ENCODE measurements around the gene OPN1SW. TPM values are rescaled to one million over a fixed set of nuclear protein-coding genes. Genes with fewer than 3 reads are reported as not detected.

OPN1SW gene
- total and polyA plus RNA-seq, 9 of the 15 experiments (the other 6 are each of a cell fraction or from before 2014, with no cell fraction given), result 0.84 to 1.0 TPM; not detected in 7

DNA sequence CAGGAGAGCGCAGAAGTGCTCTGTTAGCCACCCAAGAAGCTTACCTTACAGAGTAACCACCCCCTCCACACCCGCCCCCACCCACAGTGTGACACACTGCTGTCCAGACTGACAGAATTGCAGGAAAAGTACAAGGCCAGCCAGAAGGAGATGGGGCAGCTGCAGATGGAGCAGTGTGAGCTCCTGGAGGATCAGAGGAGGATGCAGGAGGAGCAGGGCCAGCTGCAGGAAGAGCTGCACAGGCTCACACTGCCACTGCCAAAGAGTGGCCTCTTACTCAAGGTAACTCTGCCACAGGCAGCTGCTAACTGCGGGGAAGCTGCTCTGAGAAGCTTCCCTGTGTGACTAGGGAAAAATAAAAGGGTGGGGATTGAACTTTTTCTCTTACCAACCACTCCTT is 33.8 kb upstream of the OPN1SW start:
- Histone ChIP-seq H3K4me1 (replicated peaks in 1 of 2; ENCODE audit: control insufficient read depth in 2 of 2, insufficient read depth in 2 of 2, low read length in 2 of 2) (peaks cover 18 to 19% of the 10 kb centered on the region in 2 experiments; a peak in 4 of 5 replicates), H3K4me3 (no peak overlapping the region), H3K27me3 (ENCODE audit: control insufficient read depth in 2 of 2, insufficient read depth in 2 of 2, low read length in 2 of 2) (no peaks in the 10 kb centered on the region), H3K36me3 (ENCODE audit: control insufficient read depth, insufficient read depth, low read length) (peaks cover 68% of the 10 kb centered on the region), H3K79me2 (ENCODE audit: control insufficient read depth, insufficient read depth, low read length) (no peaks in the 10 kb centered on the region), H3K9me3 (replicated peaks; ENCODE audit: control insufficient read depth, insufficient read depth, low read depth, low read length) (no peaks in the 10 kb centered on the region), H3K27ac (ENCODE audit: extremely low read depth, low read depth, low read length) (no peak overlapping the region), H4K20me1 (replicated peaks; ENCODE audit: control insufficient read depth, insufficient read depth, low read length) (no peaks in the 10 kb centered on the region), H3K4me2 (ENCODE audit: insufficient read depth, low read length) (no peak overlapping the region), H3K9ac (ENCODE audit: insufficient read depth in 1 of 2, low read depth in 2 of 2, low read length in 2 of 2) (peak overlapping the region in 1 of 2 experiments; percentile 62; a peak in 1 of 4 replicates), H3K9me1 (ENCODE audit: control insufficient read depth, insufficient read depth, low read length) (peaks cover 6% of the 10 kb centered on the region), H2AFZ (ENCODE audit: low read depth, low read length) (no peak overlapping the region)
- 59% methylated on average over 3 of the region's 3 CpGs for WGBS (ENCODE audit: insufficient coverage, low coverage, missing lambda C conversion rate)
- no peak; the same call in none of the 3 replicates for ATAC-seq
- POLR2A ChIA-PET, result interaction anchor here (0.8 to 1.6 kb wide), 4 partner anchors 10 to 22 kb away, joined by 3 to 15 read pairs (median 4); no protein-coding TSS in a partner anchor
- no TSS peak for BruUV-seq (replicated peaks)
- no peak for TF ChIP-seq CHD4 (IDR thresholded peaks at IDR 0.05; ENCODE audit: insufficient read depth, insufficient replicate concordance, low read depth, low read length, poor library complexity, severe bottlenecking)
- peak; percentile 34; the same call in 1 of the 2 replicates for TF ChIP-seq EGR1 (conservative IDR thresholded peaks at IDR 0.05)
- DNase-seq (ENCODE audit: extremely low read depth in 1 of 4, low spot score in 3 of 4), result peak in 2 of 4 experiments; percentile 48 to 54
- in situ Hi-C loops (cut with MboI) (no loop called here), intact Hi-C loops (cut with micrococcal nuclease) (no loop called here)
- CTCF ChIA-PET (ENCODE audit: low intra/inter-chr PET ratio), result no interaction called here
- FAIRE-seq, result no peak

DNA sequence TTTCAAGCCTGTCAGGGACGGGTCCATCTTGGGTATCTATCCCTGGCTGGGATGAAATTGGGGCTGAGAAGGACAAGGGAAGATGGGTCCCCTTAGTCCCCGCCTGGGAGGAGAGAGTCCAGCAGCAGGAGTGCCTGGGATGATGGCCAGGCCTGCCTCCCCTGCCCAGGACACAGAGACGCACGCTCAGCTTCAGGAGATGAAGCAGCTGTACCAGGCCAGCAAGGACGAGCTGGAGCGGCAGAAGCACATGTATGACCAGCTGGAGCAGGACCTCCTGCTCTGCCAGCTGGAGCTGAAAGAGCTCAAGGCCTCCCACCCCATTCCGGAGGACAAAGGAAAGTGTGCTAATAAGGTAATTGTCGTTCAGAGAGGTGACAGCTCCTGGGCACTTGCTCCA is 31.6 kb upstream of the OPN1SW start:
- no peak for TF ChIP-seq MTA2 (IDR thresholded peaks at IDR 0.05; ENCODE audit: low read depth)
- no peak for TF ChIP-seq MYNN (IDR thresholded peaks at IDR 0.05)
- TF ChIP-seq MYNN (CRISPR knock-in tag; IDR thresholded peaks at IDR 0.05), result no peak
- TF ChIP-seq, protein P1, sequence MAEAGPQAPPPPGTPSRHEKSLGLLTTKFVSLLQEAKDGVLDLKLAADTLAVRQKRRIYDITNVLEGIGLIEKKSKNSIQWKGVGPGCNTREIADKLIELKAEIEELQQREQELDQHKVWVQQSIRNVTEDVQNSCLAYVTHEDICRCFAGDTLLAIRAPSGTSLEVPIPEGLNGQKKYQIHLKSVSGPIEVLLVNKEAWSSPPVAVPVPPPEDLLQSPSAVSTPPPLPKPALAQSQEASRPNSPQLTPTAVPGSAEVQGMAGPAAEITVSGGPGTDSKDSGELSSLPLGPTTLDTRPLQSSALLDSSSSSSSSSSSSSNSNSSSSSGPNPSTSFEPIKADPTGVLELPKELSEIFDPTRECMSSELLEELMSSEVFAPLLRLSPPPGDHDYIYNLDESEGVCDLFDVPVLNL (CRISPR knock-in tag; IDR thresholded peaks at IDR 0.05; ENCODE audit: low read depth), result no peak
- TF ChIP-seq ZFP1 (CRISPR knock-in tag; IDR thresholded peaks at IDR 0.05), result no peak
- TF ChIP-seq, protein P2, sequence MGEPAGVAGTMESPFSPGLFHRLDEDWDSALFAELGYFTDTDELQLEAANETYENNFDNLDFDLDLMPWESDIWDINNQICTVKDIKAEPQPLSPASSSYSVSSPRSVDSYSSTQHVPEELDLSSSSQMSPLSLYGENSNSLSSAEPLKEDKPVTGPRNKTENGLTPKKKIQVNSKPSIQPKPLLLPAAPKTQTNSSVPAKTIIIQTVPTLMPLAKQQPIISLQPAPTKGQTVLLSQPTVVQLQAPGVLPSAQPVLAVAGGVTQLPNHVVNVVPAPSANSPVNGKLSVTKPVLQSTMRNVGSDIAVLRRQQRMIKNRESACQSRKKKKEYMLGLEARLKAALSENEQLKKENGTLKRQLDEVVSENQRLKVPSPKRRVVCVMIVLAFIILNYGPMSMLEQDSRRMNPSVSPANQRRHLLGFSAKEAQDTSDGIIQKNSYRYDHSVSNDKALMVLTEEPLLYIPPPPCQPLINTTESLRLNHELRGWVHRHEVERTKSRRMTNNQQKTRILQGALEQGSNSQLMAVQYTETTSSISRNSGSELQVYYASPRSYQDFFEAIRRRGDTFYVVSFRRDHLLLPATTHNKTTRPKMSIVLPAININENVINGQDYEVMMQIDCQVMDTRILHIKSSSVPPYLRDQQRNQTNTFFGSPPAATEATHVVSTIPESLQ (CRISPR knock-in tag; IDR thresholded peaks at IDR 0.05), result no peak
- DNase-seq (ENCODE audit: extremely low read depth in 1 of 4, low spot score in 3 of 4) (no peak), FAIRE-seq (no peak), ATAC-seq (no peak)
- Histone ChIP-seq H3K4me2 (ENCODE audit: insufficient read depth, low read length) (no peak overlapping the region), H3K9ac (ENCODE audit: insufficient read depth in 1 of 2, low read depth in 2 of 2, low read length in 2 of 2) (peak overlapping the region in 1 of 2 experiments; percentile 41; a peak in 2 of 4 replicates), H3K4me1 (replicated peaks in 1 of 2; ENCODE audit: control insufficient read depth in 2 of 2, insufficient read depth in 2 of 2, low read length in 2 of 2) (peaks cover 5 to 7% of the 10 kb centered on the region in 2 experiments; a peak in 4 of 5 replicates), H2AFZ (ENCODE audit: low read depth, low read length) (no peak overlapping the region), H3K9me1 (ENCODE audit: control insufficient read depth, insufficient read depth, low read length) (peaks cover 3% of the 10 kb centered on the region), H3K79me2 (ENCODE audit: control insufficient read depth, insufficient read depth, low read length) (no peaks in the 10 kb centered on the region), H3K4me3 (no peak overlapping the region), H4K20me1 (replicated peaks; ENCODE audit: control insufficient read depth, insufficient read depth, low read length) (no peaks in the 10 kb centered on the region), H3K27me3 (ENCODE audit: control insufficient read depth in 2 of 2, insufficient read depth in 2 of 2, low read length in 2 of 2) (no peaks in the 10 kb centered on the region), H3K27ac (ENCODE audit: extremely low read depth, low read depth, low read length) (no peak overlapping the region), H3K9me3 (replicated peaks; ENCODE audit: control insufficient read depth, insufficient read depth, low read depth, low read length) (no peaks in the 10 kb centered on the region), H3K36me3 (ENCODE audit: control insufficient read depth, insufficient read depth, low read length) (peaks cover 72% of the 10 kb centered on the region)
- intact Hi-C loops (cut with micrococcal nuclease) (no loop called here), in situ Hi-C loops (cut with MboI) (no loop called here)
- WGBS (ENCODE audit: insufficient coverage, low coverage, missing lambda C conversion rate), result 67% methylated on average over 8 of the region's 8 CpGs
- POLR2A ChIA-PET, result interaction anchor here (0.5 to 3.4 kb wide), 10 partner anchors 10 to 204 kb away, joined by 3 to 14 read pairs (median 4); partner anchors contain the start of gene CCDC136
- CTCF ChIA-PET (ENCODE audit: low intra/inter-chr PET ratio), result no interaction called here
- no TSS peak for BruUV-seq (replicated peaks)

Measured in K562 (cell line).